Measurements from ENCODE around the gene TFAP2B.

The TFAP2B gene

GRCh38 chr6:50847890-50848594, 29.4 kb downstream of the TFAP2B start:
- no peak for DNase-seq (ENCODE audit: low read depth in 4 of 4, low spot score in 1 of 4)

GRCh38 chr6:50848989-50849795, 30.5 kb downstream of the TFAP2B start:
- DNase-seq (ENCODE audit: low read depth in 4 of 4, low spot score in 1 of 4), result no peak

DNA sequence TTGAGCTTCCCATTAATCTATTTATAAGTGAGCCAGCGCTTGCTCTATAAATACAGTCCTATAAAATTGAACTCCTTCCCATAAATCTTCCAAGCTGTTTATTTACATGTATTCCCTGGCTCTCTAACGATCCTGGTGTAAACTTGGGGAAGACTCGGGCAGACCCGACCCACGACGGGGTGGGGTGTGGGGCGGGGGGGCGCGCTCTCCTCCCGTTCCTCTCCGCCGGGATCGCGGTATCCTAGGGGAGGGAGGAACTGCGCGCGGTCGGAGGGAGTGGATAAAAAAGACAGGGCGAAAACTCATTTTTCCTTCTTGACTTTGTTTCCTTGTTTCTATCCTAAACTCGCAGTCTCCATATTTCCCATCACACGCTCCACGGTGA, 31.1 kb downstream of the TFAP2B start:
- DNase-seq (ENCODE audit: low read depth in 4 of 4, low spot score in 1 of 4), result no peak

DNA sequence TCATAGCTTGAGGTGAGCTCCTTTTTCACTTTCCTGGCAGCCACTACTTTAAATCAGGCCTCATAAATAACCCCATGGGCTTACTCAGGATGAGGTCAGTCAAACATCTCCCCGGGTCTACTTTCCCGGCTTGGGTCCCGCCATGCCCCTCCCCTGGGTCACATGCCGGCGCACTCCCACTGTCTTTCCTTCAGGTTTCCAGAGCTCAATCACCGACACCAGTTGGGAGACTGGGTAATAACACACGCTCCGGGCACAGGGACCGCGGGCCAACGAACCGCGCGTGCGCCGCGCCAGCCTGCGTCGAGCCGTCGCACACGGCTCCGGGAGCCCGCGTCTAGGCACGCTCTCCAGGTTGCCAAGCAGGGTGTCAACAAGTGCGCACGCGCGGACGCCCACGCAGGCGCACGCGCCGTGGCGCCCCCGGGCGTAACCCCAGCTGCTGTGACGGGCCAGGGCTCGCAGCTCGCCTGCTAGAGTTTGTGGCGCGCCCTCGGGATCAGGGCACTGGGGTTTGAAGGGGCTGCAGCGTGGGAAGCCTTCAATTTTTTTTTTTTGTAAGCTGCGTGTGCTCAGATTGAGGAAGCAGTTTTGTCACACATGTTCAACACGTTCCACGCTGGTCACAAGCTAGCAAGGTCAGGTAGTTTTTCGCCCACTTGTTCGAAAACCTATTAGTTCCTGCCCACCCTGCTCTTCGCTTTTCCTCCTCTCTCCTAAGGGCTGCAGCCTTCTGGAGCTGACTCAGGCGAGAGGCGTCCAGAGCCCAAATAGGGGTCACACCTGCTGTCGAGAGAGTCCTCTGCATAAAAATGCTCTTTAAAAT, 31.8 kb downstream of the TFAP2B start:
- DNase-seq (ENCODE audit: low read depth in 4 of 4, low spot score in 1 of 4), result no peak

DNA sequence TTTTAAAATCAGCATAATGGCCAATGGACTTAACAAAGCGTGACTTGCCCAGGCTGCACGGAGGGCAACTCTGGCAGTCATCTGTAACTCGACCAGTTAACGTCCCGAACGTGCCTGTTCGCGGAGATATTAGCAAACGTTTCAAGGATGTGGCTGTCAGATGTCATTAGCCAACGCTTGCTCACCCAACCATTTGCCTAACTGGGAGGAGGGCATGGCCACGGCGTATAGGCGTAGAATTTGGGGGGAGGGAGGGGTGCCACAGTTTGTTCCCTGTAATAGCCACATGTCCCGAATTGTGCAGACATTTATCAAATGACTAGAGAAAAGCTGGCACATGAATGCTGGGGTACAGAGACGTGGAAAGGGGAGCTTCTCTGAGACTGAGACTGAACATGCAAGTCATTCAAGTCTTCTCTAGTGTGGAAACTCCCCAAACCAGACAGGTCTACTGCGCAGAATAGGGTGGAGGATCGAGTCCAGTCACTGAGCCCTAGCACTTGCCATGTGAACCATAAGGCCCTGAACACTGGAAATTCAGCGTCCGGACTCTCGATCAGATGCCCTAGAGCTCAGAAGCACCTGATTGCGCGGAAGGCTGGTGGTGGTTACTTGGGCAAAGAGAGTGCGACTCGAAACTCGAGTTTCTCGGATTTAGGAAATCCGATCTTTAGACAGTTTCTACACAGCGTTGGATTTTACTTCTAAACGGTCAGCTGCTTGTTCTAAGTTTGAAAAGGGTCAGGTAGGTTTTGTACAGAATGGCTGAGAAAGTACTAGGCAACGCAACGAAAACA, 32.6 kb downstream of the TFAP2B start:
- DNase-seq (ENCODE audit: low read depth in 4 of 4, low spot score in 1 of 4), result no peak

GRCh38 chr6:50853939-50854338, 35.3 kb downstream of the TFAP2B start:
- DNase-seq (ENCODE audit: low read depth in 4 of 4, low spot score in 1 of 4), result no peak

DNA sequence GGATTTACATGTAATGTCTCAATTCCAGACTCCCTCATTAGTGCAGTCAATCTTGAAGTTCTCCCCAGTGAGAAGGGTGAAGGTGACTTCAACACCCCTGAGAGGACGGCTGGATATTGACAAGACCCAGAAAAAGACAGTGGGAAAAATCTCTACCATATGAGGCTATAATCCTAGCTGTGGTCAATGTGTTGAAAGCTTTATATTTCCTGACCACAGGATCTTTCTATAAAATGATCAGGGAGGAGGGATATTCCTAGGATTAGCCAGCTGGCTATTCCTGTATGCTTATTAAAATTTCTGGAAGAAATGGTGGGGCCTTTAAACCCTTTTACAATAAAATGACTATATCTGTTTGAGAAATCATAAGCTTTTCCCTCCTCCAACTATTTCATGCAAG, 43.0 kb downstream of the TFAP2B start:
- DNase-seq (ENCODE audit: low read depth in 4 of 4, low spot score in 1 of 4), result no peak

GRCh38 chr6:50862176-50862575, 43.5 kb downstream of the TFAP2B start:
- DNase-seq (ENCODE audit: low read depth in 4 of 4, low spot score in 1 of 4), result no peak

- DNase-seq (ENCODE audit: low read depth in 4 of 4, low spot score in 1 of 4), result no peak
Measured at GRCh38 chr6:50864601-50865000, 45.9 kb downstream of the TFAP2B start.

DNA sequence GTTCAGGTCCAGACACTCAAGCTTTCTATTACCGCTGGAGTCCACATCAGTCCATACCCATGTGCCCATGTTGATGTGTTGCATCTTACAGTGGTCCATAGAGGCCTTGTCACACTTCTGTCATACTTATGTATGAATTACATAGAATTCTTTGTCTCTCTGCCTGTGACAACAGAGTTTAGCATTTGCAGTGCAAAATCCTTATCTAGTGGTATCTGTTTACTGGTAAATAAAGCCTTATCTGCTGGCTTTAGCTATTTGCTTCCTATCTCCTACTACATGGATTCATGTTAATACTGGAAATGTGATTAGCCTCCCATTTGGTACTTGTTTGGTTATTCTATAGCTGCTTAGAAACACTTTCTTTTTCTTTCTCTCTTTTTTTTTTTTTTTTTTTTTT, 49.8 kb downstream of the TFAP2B start:
- no peak for DNase-seq (ENCODE audit: low read depth in 4 of 4, low spot score in 1 of 4)

- no peak for DNase-seq (ENCODE audit: low read depth in 4 of 4, low spot score in 1 of 4)
Measured at GRCh38 chr6:50873167-50873566, 54.5 kb downstream of the TFAP2B start.

DNA sequence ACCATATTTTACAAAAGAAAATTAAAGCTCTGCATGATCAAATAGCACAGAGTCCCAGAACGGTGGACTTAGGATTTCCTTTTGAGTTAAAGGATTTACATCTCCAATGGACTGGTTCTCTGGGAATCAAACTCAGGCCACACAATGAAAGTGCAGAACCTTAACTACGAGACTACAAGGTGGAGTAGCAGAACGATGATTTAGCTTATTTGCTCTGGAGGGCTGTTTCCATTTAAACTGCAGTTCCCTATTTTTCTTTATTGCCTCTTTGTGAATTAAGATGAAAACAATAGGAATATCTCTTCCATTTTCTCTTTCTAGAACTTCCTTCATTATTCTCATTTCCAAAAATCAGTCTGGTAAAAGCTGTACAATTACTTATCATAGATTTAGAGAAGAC, 65.7 kb downstream of the TFAP2B start:
- DNase-seq (ENCODE audit: low read depth in 4 of 4, low spot score in 1 of 4), result no peak

DNA sequence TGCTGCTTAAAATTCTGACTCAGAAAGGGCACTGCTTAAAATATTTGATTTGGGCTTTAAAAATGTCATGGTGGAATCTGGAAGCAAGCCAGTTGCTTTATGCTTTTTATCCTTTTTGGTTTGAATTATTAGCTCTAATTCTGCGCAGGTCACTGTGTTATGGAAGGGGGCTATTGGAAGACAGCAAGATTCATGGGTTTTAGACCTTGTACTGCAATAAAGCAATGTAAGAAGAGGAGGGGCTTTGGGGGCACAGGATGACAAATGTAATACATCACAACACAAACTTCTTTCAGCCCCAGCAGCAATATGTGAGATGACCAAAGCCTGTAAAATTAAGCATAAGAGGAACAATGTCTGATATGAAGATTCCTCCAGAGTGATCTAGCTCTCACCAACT, 68.4 kb downstream of the TFAP2B start:
- no peak for DNase-seq (ENCODE audit: low read depth in 4 of 4, low spot score in 1 of 4)

- DNase-seq (ENCODE audit: low read depth in 4 of 4, low spot score in 1 of 4), result no peak
Measured at GRCh38 chr6:50889497-50889896, 70.8 kb downstream of the TFAP2B start.

- DNase-seq (ENCODE audit: low read depth in 4 of 4, low spot score in 1 of 4), result no peak
Measured at GRCh38 chr6:50889935-50890334, 71.3 kb downstream of the TFAP2B start.

- DNase-seq (ENCODE audit: low read depth in 4 of 4, low spot score in 1 of 4), result no peak
Measured at GRCh38 chr6:50890579-50890978, 71.9 kb downstream of the TFAP2B start.

DNA sequence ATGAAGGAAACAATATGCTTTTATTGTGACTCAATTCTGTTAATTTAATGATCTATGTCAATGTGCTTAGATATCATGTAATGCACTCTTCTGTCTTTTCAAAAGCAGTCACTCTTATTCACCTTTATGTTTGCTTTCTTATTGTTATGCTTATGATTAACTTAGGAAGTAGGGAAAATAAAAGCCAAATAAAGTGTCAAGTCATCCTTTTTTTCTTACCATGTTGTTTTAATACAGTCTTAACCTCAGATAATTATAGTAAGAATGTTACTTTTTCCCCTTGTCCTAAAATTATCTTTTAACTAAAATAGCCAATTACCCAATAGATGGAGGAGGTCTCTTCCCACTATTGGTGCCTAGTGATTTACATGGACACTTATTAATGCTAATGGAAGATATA, 72.6 kb downstream of the TFAP2B start:
- no peak for DNase-seq (ENCODE audit: low read depth in 4 of 4, low spot score in 1 of 4)
